ENCODE data around the gene MBD3. TPM values are rescaled to one million over a fixed set of nuclear protein-coding genes. Genes with fewer than 3 reads are reported as not detected.

MBD3 gene
- total and polyA plus RNA-seq, 2 of the 4 experiments (the other 2 are of a cell fraction) = 42.5 to 66.3 TPM

GRCh38 chr19:1622007-1622406, 29.3 kb upstream of the MBD3 start:
- CTCF ChIA-PET = no interaction called here
- no peak for TF ChIP-seq RFX5 (IDR thresholded peaks at IDR 0.05; ENCODE audit: low read depth, low read length)
- TF ChIP-seq BHLHE40 (IDR thresholded peaks at IDR 0.05; ENCODE audit: low read depth, low read length) = no peak
- no peak for TF ChIP-seq USF2 (IDR thresholded peaks at IDR 0.05; ENCODE audit: low read depth, low read length)
- TF ChIP-seq FOS (IDR thresholded peaks at IDR 0.05; ENCODE audit: low read depth, low read length) = no peak
- no peak for TF ChIP-seq CHD1 (IDR thresholded peaks at IDR 0.05; ENCODE audit: low read depth, low read length)
- TF ChIP-seq RCOR1 (IDR thresholded peaks at IDR 0.05; ENCODE audit: insufficient replicate concordance, low read length) = no peak
- TF ChIP-seq MAZ (IDR thresholded peaks at IDR 0.05; ENCODE audit: borderline replicate concordance, low read depth, low read length) = no peak
- TF ChIP-seq CEBPB (IDR thresholded peaks at IDR 0.05; ENCODE audit: low read depth, low read length) = no peak
- no peak for TF ChIP-seq MAFK (IDR thresholded peaks at IDR 0.05; ENCODE audit: low read depth, low read length)
- no peak for TF ChIP-seq MXI1 (IDR thresholded peaks at IDR 0.05; ENCODE audit: borderline replicate concordance, low read depth, low read length)
- no peak for TF ChIP-seq ELK1 (IDR thresholded peaks at IDR 0.05; ENCODE audit: borderline replicate concordance, low read depth, low read length)
- TF ChIP-seq NFE2L2 (IDR thresholded peaks at IDR 0.05; ENCODE audit: low read depth, low read length) = no peak

More at GRCh38 chr19:1622007-1622406, 29.3 kb upstream of the MBD3 start:
- H3K4ac ChIP-seq (ENCODE audit: low read depth, low read length) = no peak overlapping the region
- H3K56ac ChIP-seq (ENCODE audit: extremely low read depth, insufficient read depth, low read length) = no peak overlapping the region
- 95% methylated on average over 7 of the region's 23 CpGs; no CpG with 5 or more reads in 1 of the 2 experiments for WGBS, 2 experiments (ENCODE audit: extremely low coverage in 2 of 2, insufficient read length in 1 of 2)
- peaks cover 4 to 21% of the 10 kb centered on the region in 2 experiments; a peak in 3 of 4 replicates for H3K79me1 ChIP-seq (ENCODE audit: low read depth in 1 of 2, low read length in 2 of 2)
- no peak overlapping the region for H2BK5ac ChIP-seq (ENCODE audit: low read depth, low read length, poor library complexity, severe bottlenecking)
- POLR2A ChIA-PET (ENCODE audit: unreplicated experiment) = no interaction called here
- no peak overlapping the region for H2AK9ac ChIP-seq (replicated peaks; ENCODE audit: low read depth, low read length, poor library complexity)
- no TSS peak for BruUV-seq (replicated peaks)
- no peak overlapping the region for H2BK120ac ChIP-seq (ENCODE audit: low read depth, low read length)
- no peak overlapping the region for H4K5ac ChIP-seq (ENCODE audit: low read depth, low read length)
- H4K20me1 ChIP-seq (ENCODE audit: insufficient read depth, low read length) = peaks cover 17% of the 10 kb centered on the region
- no peak overlapping the region for H4K91ac ChIP-seq (ENCODE audit: insufficient read depth, low read depth, low read length)
- no peak overlapping the region for H3K4me2 ChIP-seq (ENCODE audit: low read depth, low read length)
- no peaks in the 10 kb centered on the region for H3K9me1 ChIP-seq (ENCODE audit: insufficient read depth, low read length)
- H3K9me3 ChIP-seq (ENCODE audit: control insufficient read depth, insufficient read depth, low read length) = no peaks in the 10 kb centered on the region
- dilution Hi-C loops (cut with HindIII; ENCODE audit: low sequenced_read_pairs, unreplicated experiment) = no loop called here
- H2BK15ac ChIP-seq (ENCODE audit: low read depth, low read length) = no peak overlapping the region
- H3K4me1 ChIP-seq (ENCODE audit: control insufficient read depth, insufficient read depth, low read length) = no peaks in the 10 kb centered on the region
- no peak overlapping the region for H3K14ac ChIP-seq (replicated peaks; ENCODE audit: low read depth, low read length)
- H2BK20ac ChIP-seq (ENCODE audit: low read depth, low read length) = no peak overlapping the region
- H4K8ac ChIP-seq (ENCODE audit: low read depth in 2 of 2, low read length in 2 of 2) = no peak overlapping the region
- H3K27me3 ChIP-seq (ENCODE audit: control insufficient read depth, insufficient read depth, low read length) = no peaks in the 10 kb centered on the region
- in situ Hi-C loops (cut with MboI; ENCODE audit: low sequenced_read_pairs) = no loop called here
- intact Hi-C loops (cut with micrococcal nuclease) = no loop called here
- H3K27ac ChIP-seq (ENCODE audit: insufficient read depth, low read length) = no peak overlapping the region
- no peak overlapping the region for H3K4me3 ChIP-seq (ENCODE audit: insufficient read depth, low read depth, low read length)
- no peak overlapping the region for H2AFZ ChIP-seq (replicated peaks; ENCODE audit: low read length, poor library complexity)
- H3K36me3 ChIP-seq (ENCODE audit: control insufficient read depth, insufficient read depth, low read length) = peaks cover 65% of the 10 kb centered on the region
- no peak overlapping the region for H3K18ac ChIP-seq (ENCODE audit: low read depth, low read length)
- no peak overlapping the region for H3K9ac ChIP-seq (ENCODE audit: low read depth, low read length)
- DNase-seq (no peak), ATAC-seq (ENCODE audit: low read depth) (no peak)
- H2AK5ac ChIP-seq (ENCODE audit: low read depth, low read length) = no peak overlapping the region
- H3K23ac ChIP-seq (ENCODE audit: low read depth, low read length) = no peak overlapping the region
